HG02571 (cell line): ENCODE results near the gene USP47.

Source experiments
- ATAC-seq: cut with Tn5 transposase; IDR thresholded peaks from one replicate; pipeline ENCODE4 v1.9.1; 2021; ENCODE audit warnings: mild to moderate bottlenecking, moderate library complexity; ENCODE audit not compliant: unreplicated experiment

Gene USP47

DNA sequence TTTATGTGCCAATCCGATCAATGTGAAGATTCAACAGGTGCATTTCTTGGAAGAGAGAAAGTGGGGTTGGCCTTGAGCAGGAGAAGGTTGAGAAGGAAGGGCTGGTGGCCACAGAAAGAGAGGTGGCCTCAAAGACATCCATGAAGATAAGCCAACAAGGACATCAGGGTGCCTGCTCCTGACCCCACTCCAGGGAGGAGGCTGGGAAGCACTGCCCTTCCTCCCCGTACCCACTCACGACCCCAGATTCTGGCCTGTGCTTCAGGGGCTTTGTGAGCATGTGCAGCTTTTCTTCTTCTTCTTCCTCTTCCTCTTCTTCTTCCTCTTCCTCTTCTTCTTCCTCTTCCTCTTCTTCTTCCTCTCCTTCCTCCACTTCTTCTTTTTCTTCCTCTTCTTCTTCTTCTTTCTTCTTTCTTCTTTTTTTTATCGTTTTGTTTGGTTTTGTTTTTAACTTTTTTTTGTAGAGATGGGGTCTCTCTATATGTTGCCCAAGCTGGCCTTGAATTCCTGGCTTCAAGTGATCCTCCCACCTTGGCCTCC, 136.4 kb downstream of the USP47 start:
- no peak for ATAC-seq

GRCh38 chr11:11978792-11979487, 137.2 kb downstream of the USP47 start:
- no peak for ATAC-seq

DNA sequence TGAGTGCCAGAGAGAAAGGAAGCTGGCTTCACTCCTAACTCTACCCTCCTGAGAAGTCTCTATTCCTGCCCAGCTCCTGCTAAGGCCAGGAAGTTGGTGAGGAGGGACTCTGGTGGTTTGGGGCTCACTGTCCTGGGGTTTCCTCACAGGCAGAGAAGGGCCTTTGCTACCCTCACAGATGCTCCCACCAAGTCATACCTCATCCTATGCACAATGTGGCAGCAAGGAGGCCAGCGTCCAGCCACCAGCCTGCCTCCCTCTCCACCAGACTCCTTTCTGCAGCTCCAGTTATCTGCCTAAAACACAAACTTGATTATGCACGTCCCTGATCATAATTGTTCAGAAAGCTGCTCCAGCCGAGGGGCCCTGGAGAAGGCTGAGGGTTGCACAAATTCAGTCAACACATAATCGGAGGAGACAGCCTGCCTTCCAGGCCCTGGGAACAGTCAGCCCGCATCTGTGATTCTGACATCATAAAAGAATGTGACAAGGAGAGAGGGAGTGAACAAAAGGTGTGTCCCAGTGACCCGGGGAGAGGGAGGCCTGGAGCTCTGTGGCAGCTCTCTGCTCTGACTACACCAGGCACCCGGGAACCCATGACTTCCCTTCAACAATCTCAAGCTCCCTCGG, 137.8 kb downstream of the USP47 start:
- no peak for ATAC-seq

- no peak for ATAC-seq
Measured at GRCh38 chr11:11980200-11980599, 138.4 kb downstream of the USP47 start.

GRCh38 chr11:11980841-11981308, 139.1 kb downstream of the USP47 start:
- ATAC-seq: no peak

DNA sequence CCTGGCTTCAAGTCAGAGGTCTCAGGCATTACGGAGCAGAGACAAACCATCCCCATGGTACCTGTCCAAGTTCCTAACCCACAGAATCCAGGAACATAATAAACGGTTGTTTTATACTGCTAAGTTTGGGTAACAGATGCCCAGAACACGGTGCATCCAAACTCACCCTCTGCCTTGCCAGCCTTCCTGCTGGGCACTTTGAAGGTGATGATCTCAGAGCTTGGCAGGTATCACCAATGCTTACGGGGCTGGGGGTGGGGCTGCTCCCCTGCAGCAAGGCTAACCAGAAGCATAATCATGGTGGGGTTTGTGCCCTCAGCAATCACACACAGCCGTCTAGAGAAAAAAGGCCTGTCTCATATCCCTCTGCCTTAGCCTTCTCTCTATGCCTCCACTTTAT, 139.6 kb downstream of the USP47 start:
- ATAC-seq: no peak

DNA sequence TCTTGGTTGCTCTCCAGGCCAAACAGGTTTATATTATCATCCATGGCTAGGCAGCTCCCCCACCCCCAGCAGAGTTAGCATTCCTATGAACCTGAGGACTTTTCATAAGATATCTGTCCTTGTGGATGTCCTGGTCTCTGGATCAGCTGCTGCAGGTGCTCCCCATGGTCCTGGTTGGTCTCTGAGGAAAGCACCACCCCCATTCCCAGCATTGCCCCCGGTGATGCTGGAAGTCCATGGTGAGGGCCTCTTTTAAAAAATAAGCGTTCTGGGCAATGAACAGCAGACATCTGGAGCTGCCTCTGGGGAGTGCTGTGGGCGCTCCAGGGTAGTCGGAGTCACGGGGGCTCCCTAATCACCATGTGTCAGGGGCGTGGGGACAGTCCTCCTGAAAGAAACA, 140.1 kb downstream of the USP47 start:
- ATAC-seq: no peak

GRCh38 chr11:11982461-11982860, 140.7 kb downstream of the USP47 start:
- ATAC-seq: no peak

DNA sequence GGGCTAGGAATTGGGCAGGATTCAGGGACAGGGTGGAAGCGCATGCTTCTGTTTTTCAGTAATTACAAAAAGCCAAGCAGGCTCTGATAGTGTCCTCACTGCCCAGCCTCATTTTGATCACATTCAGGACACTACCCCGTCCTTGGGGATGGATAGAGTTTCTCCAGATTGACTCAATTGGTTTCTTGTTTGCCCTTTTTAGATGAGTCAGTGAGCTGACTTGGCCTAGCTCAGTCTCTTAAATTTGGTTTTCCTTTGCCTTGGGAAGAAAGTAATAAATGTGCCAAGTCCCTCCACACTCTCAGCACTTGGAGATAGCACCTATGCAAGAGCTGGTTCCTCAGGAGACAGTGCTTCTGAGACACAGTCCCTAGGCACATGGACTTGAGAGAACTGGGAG, 141.2 kb downstream of the USP47 start:
- no peak for ATAC-seq

DNA sequence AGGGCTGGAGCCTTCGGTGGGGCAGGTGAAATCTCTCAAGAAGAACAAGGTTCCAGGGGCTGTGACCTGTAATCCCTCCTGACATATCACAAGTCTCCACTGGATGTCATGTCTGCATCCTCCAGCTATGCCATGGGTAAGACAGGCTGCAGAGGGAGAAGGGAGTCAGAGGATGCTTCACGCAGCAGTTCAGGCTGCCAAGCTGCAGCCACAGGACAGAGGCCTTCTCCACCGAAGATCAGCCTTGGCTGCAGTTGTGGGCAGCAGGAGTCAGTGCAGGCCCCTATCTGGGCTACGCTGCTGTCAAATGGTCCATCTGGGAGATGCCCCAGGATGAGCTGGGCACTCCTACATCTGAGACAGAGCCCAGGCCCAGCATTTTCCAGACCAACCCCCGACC, 141.7 kb downstream of the USP47 start:
- ATAC-seq: no peak

DNA sequence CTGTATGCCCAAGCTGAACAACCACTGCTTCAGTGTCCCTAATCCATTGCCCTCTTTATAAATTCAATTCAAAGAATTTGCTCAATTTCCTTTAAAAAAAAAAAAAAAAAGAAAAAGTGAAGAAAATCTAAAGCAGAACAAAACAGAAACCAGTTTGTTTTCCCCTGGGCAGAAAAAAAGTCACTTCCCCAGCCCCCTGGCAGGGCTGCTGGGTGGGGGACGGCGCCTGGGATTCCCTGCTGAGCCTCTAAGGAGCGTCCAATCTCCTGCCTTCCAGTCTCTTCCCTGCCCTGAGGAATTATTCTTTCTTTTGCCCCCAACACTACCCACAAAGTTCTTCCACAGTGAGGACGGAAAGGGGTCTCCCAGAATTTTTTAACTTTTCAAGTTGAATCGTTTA, 142.8 kb downstream of the USP47 start:
- ATAC-seq: no peak

DNA sequence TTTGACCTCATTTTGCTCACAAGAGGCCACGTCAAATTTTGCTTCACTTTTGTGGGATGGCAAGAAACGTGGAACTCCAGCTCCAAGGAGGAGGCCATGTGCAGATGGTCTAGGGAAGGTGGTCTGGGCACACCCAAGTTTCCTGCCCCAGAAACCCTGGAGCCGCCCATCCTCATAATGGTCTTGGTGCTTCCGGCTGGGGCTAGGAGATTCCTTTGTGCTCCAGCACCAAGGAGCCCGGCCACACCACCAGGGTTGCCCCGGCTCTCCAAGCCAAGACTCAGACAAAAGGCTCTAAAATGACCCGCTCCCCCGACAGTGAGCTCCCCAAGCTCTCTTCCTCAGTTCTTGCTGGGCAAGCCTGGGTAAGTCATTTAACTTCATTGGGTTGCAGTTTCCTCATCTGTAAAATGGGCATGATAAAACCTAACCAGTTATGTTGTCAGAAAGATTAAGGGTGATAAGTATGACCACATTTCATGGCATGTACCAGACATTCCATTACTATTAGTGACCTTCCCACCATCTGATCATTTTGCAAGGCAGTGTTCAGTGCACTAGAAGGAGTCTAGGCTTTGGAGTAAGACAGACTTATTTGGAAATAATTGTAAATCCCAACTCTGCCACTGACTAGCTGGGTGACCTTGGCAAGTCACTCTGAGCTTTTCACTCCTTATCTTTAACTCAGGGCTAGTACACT, 143.4 kb downstream of the USP47 start:
- no peak for ATAC-seq

DNA sequence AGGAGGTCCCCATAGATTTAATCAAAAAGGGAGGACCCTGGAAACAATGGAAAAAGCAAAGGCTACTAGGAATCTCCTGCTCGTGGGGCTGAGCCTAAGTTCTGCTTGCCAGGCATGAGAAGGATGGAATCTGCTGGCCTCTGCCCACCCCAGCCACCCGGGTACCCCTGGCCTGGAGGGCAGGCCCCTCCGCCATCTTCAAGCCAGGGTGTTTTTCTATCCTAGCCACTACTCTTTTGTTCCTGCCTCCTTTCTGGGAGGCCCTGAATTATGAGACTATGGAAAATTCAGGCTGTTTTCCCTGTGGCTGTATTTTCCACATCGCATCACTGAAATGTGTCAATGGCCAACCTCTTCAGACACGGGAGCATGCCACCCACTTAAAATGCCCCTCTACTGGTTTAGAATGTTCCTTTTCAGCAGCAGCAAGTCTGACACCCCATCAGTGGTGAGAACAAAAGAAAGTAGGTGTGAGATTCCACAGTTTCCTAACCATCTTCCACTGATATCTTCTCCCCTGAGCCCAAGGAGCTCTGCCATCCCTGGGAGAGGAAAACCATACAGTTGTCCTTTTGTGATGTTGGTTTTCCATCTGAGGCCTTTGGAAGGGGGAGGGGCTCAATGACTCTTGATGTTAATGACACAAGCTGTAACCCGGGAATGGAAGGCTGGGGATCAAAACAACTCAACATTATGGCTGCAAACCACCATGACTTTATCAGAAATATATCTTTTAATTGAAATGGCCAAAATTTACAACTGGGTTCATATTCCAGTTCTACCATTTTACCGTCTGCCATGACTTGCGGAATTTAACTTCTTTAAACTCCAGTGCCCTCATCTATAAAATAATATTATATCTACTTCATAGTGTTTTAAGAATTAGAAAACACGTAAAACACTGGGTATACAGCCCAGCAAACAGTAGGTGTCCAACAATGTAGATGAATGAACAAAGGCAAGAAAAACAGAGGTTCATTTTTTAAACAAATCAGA, 144.5 kb downstream of the USP47 start:
- ATAC-seq: no peak

DNA sequence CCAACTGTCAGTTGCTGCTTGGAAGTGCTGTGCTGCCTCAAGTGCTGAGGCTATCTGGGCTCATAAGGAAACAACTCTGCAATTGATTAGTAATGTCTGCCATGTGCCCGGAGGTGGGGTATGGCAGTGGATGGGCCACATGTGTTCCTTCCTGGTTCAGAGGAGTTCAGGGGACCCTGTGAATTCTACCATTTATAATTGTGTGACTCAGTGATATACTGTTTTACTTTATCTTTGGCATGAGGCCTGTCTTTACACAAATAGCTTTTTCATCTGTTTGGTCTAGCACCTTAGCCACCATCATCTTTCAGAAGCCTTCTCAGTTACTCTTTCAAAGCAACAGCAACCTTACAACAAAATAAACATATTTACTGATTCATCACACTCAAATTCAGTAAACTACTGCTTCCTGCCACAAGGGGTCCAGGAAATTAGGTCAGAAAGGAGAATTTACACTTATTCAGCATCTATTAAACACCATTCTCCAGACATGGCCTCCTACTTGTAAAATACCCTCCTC, 145.8 kb downstream of the USP47 start:
- ATAC-seq: no peak

- no peak for ATAC-seq
Measured at GRCh38 chr11:11988099-11988651, 146.4 kb downstream of the USP47 start.

GRCh38 chr11:11988681-11989261, 147.0 kb downstream of the USP47 start:
- no peak for ATAC-seq

- no peak for ATAC-seq
Measured at GRCh38 chr11:11989774-11990744, 148.3 kb downstream of the USP47 start.
